ENCODE results near the gene FURIN. TPM values are rescaled to one million over a fixed set of nuclear protein-coding genes. Genes with fewer than 3 reads are reported as not detected.

Gene FURIN
- total and polyA plus RNA-seq, 2 of the 8 experiments (the other 6 are each of a cell fraction or from before 2014, with no cell fraction given) = 15.8 to 32.1 TPM

DNA sequence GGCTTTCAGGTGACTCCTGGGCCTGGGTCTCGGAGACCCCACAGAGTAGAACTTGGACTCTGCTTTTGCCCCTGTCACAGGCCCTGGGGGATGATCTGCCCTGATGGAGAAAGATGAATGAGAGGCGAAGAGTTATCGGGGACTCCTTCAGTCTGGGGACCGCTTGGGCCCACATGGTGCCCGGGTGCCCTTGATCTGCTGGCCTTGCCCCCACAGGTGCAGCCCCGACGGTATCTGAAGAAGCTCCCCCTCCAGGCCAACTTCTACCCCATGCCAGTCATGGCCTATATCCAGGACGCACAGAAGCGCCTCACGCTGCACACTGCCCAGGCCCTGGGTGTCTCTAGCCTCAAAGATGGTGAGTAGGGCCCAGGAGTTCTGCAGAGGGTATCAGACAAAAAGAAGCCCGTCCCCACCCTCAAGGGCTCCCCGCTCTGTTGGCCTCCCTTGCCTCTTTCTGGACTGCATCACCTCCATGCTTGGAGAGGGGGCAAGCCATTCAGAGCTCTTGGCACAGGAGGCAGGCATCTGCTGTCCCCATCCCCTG is 45.1 kb downstream of the FURIN start:
- Histone ChIP-seq H4K91ac (replicated peaks; ENCODE audit: insufficient read length, low read length) (no peak overlapping the region), H3K14ac (ENCODE audit: insufficient read length) (no peak overlapping the region), H3K36me3 (ENCODE audit: control insufficient read depth in 2 of 4, insufficient read depth in 4 of 4, low read length in 3 of 4) (no peaks in the 10 kb centered on the region; a peak in 3 of 8 replicates), H3K27ac (ENCODE audit: low read depth, low read length) (no peak overlapping the region), H2AFZ (ENCODE audit: low read length) (no peak overlapping the region), H3K27me3 (replicated peaks in 1 of 4; ENCODE audit: control insufficient read depth in 3 of 4, extremely low read depth in 1 of 4, insufficient read depth in 3 of 4, low read length in 3 of 4) (no peaks in the 10 kb centered on the region), H3K4me1 (replicated peaks in 1 of 4; ENCODE audit: control insufficient read depth in 3 of 4, insufficient read depth in 4 of 4, low read length in 3 of 4) (peaks cover 0 to 2% (median 0%) of the 10 kb centered on the region in 4 experiments; a peak in 2 of 7 replicates), H2BK15ac (ENCODE audit: low read length) (no peak overlapping the region), H3K9ac (replicated peaks in 1 of 4; ENCODE audit: extremely low read depth in 1 of 4, low read depth in 3 of 4, low read length in 3 of 4) (no peak overlapping the region), H2AK5ac (ENCODE audit: low read depth, low read length) (no peak overlapping the region), H4K20me1 (replicated peaks in 1 of 2; ENCODE audit: control insufficient read depth in 1 of 2, insufficient read depth in 2 of 2, low read length in 2 of 2) (peaks cover 2 to 3% of the 10 kb centered on the region in 2 experiments), H2BK120ac (replicated peaks; ENCODE audit: low read depth, low read length) (no peak overlapping the region), H3K4me2 (ENCODE audit: insufficient read depth in 1 of 2, low read depth in 2 of 2, low read length in 2 of 2) (no peak overlapping the region), H2BK12ac (ENCODE audit: low read depth, low read length) (no peak overlapping the region), H4K5ac (ENCODE audit: insufficient read length, low read depth, low read length) (no peak overlapping the region), H3K4me3 (ENCODE audit: extremely low read depth in 1 of 4, insufficient read depth in 2 of 4, low read depth in 3 of 4, low read length in 4 of 4) (no peak overlapping the region), H3K18ac (ENCODE audit: extremely low read depth, low read length) (no peak overlapping the region), H4K8ac (ENCODE audit: extremely low read depth, insufficient read depth, low read length) (no peak overlapping the region), H3K79me2 (ENCODE audit: control insufficient read depth in 1 of 2, insufficient read depth in 2 of 2, low read length in 2 of 2) (no peaks in the 10 kb centered on the region), H3K23ac (ENCODE audit: insufficient read length) (no peak overlapping the region), H2BK20ac (ENCODE audit: low read length) (no peak overlapping the region), H3K56ac (replicated peaks; ENCODE audit: insufficient read length, low read depth, low read length) (no peak overlapping the region), H3K79me1 (ENCODE audit: low read depth, low read length) (no peaks in the 10 kb centered on the region), H3K4ac (replicated peaks; ENCODE audit: insufficient read length, low read depth, low read length) (no peak overlapping the region), H2BK5ac (ENCODE audit: low read depth, low read length) (no peak overlapping the region), H3K23me2 (ENCODE audit: low read depth, low read length) (no peaks in the 10 kb centered on the region), H3K9me3 (ENCODE audit: insufficient read depth in 2 of 2, low read depth in 1 of 2, low read length in 1 of 2) (no peaks in the 10 kb centered on the region)
- DNase-seq (ENCODE audit: low read depth in 1 of 2, low spot score in 2 of 2) (no peak), FAIRE-seq (no peak)
- ChIA-PET CTCF (ENCODE audit: partially characterized antibody) (interaction anchor here (0.6 to 6.8 kb wide), 5 partner anchors 11 to 1441 kb away, joined by 4 to 87 read pairs (median 5); partner anchors contain the start of genes HDDC3, MAN2A2 and UNC45A), POLR2A (ENCODE audit: partially characterized antibody) (interaction anchor here (0.6 kb wide), 1 partner anchor 13 kb away, joined by 3 read pairs; no protein-coding TSS in a partner anchor)
- 96% methylated on average over 12 of the region's 12 CpGs; no CpG with 5 or more reads in 1 of the 2 experiments for WGBS, 2 experiments (ENCODE audit: extremely low coverage in 1 of 2, insufficient coverage in 1 of 2, insufficient read length in 1 of 2, insufficient replicate concordance in 2 of 2, low coverage in 1 of 2, low lambda C conversion rate in 2 of 2, missing lambda C conversion rate in 1 of 2)
- TF ChIP-seq HDAC6 (IDR thresholded peaks at IDR 0.05; ENCODE audit: low read depth, low read length) = no peak
- no peak for TF ChIP-seq TCF12 (IDR thresholded peaks at IDR 0.05; ENCODE audit: low read depth, low read length)
- TF ChIP-seq SP4 (IDR thresholded peaks at IDR 0.05; ENCODE audit: low read length) = no peak
- no peak for TF ChIP-seq SAP30 (IDR thresholded peaks at IDR 0.05; ENCODE audit: insufficient read depth, insufficient replicate concordance, low read length)
- TF ChIP-seq SUZ12 (IDR thresholded peaks at IDR 0.05; ENCODE audit: low read length) = no peak
- no peak for TF ChIP-seq TEAD4 (IDR thresholded peaks at IDR 0.05; ENCODE audit: low read depth, low read length)
- TF ChIP-seq, protein P1, sequence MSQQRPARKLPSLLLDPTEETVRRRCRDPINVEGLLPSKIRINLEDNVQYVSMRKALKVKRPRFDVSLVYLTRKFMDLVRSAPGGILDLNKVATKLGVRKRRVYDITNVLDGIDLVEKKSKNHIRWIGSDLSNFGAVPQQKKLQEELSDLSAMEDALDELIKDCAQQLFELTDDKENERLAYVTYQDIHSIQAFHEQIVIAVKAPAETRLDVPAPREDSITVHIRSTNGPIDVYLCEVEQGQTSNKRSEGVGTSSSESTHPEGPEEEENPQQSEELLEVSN (IDR thresholded peaks at IDR 0.05) = no peak
- no peak for TF ChIP-seq SIN3A (conservative IDR thresholded peaks at IDR 0.05 in 1 of 2, IDR thresholded peaks at IDR 0.05 in 1 of 2; ENCODE audit: low read depth in 1 of 2, low read length in 2 of 2)
- TF ChIP-seq TAF1 (IDR thresholded peaks at IDR 0.05; ENCODE audit: low read depth, low read length) = no peak
- no peak for TF ChIP-seq EGR1 (IDR thresholded peaks at IDR 0.05; ENCODE audit: borderline replicate concordance, low read depth, low read length)
- TF ChIP-seq, protein P2, sequence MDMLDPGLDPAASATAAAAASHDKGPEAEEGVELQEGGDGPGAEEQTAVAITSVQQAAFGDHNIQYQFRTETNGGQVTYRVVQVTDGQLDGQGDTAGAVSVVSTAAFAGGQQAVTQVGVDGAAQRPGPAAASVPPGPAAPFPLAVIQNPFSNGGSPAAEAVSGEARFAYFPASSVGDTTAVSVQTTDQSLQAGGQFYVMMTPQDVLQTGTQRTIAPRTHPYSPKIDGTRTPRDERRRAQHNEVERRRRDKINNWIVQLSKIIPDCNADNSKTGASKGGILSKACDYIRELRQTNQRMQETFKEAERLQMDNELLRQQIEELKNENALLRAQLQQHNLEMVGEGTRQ (IDR thresholded peaks at IDR 0.05; ENCODE audit: low read length) = no peak

All from H1 (cell line).